ENCODE results near the gene ZNF205. TPM values are rescaled to one million over a fixed set of nuclear protein-coding genes. Genes with fewer than 3 reads are reported as not detected.

The ZNF205 gene
- total RNA-seq, 2 experiments from 2014 or later = not detected

- CTCF ChIA-PET = interaction anchor here (1.5 to 2.3 kb wide), 2 partner anchors 10 to 13 kb away, joined by 3 to 7 read pairs; partner anchors contain the start of gene ZNF213
- Mint-ChIP-seq H3K4me3 (no peak overlapping the region), H3K27ac (no peak overlapping the region), H3K27me3 (ENCODE audit: low read depth) (no peaks in the 10 kb centered on the region), H3K4me1 (ENCODE audit: low read depth) (peaks cover 5% of the 10 kb centered on the region), H3K9me3 (ENCODE audit: insufficient read depth) (no peaks in the 10 kb centered on the region), H3K36me3 (ENCODE audit: low read depth) (peaks cover 10% of the 10 kb centered on the region)
- no peak for DNase-seq
- ATAC-seq = no peak
- POLR2A ChIA-PET = no interaction called here
Measured at GRCh38 chr16:3144321-3144983, 32.1 kb downstream of the ZNF205 start.

DNA sequence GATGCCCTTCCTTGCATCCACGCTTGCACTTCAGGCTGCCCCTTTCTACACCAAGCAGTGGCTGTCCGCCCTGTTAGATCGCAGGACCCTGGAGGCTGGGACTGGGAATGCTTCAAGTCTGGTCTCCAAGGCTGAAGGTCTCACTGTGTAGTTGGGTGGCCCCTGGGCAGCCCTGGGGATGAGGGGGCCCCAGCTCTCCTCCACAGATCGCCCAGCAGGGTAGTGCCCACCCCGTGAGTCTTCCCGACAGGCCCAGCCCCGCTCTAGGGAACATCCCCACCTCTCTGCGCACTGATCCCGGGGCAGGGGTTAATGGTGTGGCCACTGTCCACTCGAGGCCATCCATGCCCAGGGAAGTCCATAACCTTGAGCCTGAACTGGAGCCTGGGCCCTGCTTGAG is 32.8 kb downstream of the ZNF205 start:
- no peaks in the 10 kb centered on the region for H3K27me3 Mint-ChIP-seq (ENCODE audit: low read depth)
- ATAC-seq = no peak
- CTCF ChIA-PET = interaction anchor here (1.1 to 2.3 kb wide), 3 partner anchors 11 to 15 kb away, joined by 3 to 7 read pairs (median 3); partner anchors contain the start of gene ZNF213
- H3K9me3 Mint-ChIP-seq (ENCODE audit: insufficient read depth) = no peaks in the 10 kb centered on the region
- no peak for DNase-seq
- H3K4me1 Mint-ChIP-seq (ENCODE audit: low read depth) = peaks cover 12% of the 10 kb centered on the region
- POLR2A ChIA-PET = no interaction called here
- no peak overlapping the region for H3K27ac Mint-ChIP-seq
- H3K36me3 Mint-ChIP-seq (ENCODE audit: low read depth) = peaks cover 10% of the 10 kb centered on the region
- H3K4me3 Mint-ChIP-seq = no peak overlapping the region

GRCh38 chr16:3145660-3146059 is 33.3 kb downstream of the ZNF205 start:
- POLR2A ChIA-PET = no interaction called here
- no peaks in the 10 kb centered on the region for H3K9me3 Mint-ChIP-seq (ENCODE audit: insufficient read depth)

GRCh38 chr16:3147046-3147756 is 34.8 kb downstream of the ZNF205 start:
- ChIA-PET POLR2A (interaction anchor here (0.9 to 1.3 kb wide), 3 partner anchors 13 to 72 kb away, joined by 3 to 7 read pairs (median 3); partner anchors contain the start of gene ZNF213), CTCF (interaction anchor here (1.1 to 6.1 kb wide), 6 partner anchors 11 to 119 kb away, joined by 3 to 86 read pairs (median 4); partner anchors contain the start of gene ZNF213)
- H3K27ac Mint-ChIP-seq = no peak overlapping the region
- H3K36me3 Mint-ChIP-seq (ENCODE audit: low read depth) = peaks cover 3% of the 10 kb centered on the region
- DNase-seq (no peak), ATAC-seq (no peak)
- no peaks in the 10 kb centered on the region for H3K9me3 Mint-ChIP-seq (ENCODE audit: insufficient read depth)
- H3K4me1 Mint-ChIP-seq (ENCODE audit: low read depth) = peaks cover 22% of the 10 kb centered on the region
- H3K27me3 Mint-ChIP-seq (ENCODE audit: low read depth) = peaks cover under 1% of the 10 kb centered on the region
- no peak overlapping the region for H3K4me3 Mint-ChIP-seq

More at GRCh38 chr16:3145660-3146059, 33.3 kb downstream of the ZNF205 start:
- no peak overlapping the region for H3K27ac Mint-ChIP-seq
- no peak for ATAC-seq
- H3K4me3 Mint-ChIP-seq = no peak overlapping the region
- H3K36me3 Mint-ChIP-seq (ENCODE audit: low read depth) = peaks cover 10% of the 10 kb centered on the region
- CTCF ChIA-PET = interaction anchor here (1.1 kb wide), 1 partner anchor 16 kb away, joined by 3 read pairs; no protein-coding TSS in a partner anchor
- DNase-seq = no peak
- H3K4me1 Mint-ChIP-seq (ENCODE audit: low read depth) = peaks cover 14% of the 10 kb centered on the region
- no peaks in the 10 kb centered on the region for H3K27me3 Mint-ChIP-seq (ENCODE audit: low read depth)

DNA sequence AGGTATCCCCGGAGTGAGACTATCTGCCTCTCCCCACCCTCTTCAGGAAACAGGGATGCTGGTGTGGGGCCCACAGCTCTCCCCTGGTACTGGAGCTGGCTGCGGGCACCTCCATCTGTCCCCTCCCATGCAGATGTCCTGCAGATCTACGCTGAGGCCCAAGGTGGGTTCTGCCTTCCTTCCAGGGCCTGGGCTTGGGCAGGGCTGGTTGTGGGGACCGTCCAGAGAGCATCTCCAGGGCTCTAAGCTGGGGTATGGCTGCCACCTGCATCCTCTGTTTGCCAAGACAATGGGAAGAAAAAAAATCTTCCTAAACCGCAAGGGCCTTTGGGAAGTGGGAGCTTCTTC is 35.3 kb downstream of the ZNF205 start:
- DNase-seq (no peak), ATAC-seq (no peak)
- H3K36me3 Mint-ChIP-seq (ENCODE audit: low read depth) = peaks cover 4% of the 10 kb centered on the region
- H3K27ac Mint-ChIP-seq = no peak overlapping the region
- H3K9me3 Mint-ChIP-seq (ENCODE audit: insufficient read depth) = peaks cover 2% of the 10 kb centered on the region
- ChIA-PET CTCF (interaction anchor here (1.1 to 6.1 kb wide), 7 partner anchors 11 to 120 kb away, joined by 3 to 86 read pairs (median 4); partner anchors contain the start of gene ZNF213), POLR2A (interaction anchor here (0.7 to 1.3 kb wide), 4 partner anchors 13 to 72 kb away, joined by 3 to 7 read pairs (median 3); partner anchors contain the start of gene ZNF213)
- no peak overlapping the region for H3K4me3 Mint-ChIP-seq
- H3K4me1 Mint-ChIP-seq (ENCODE audit: low read depth) = peaks cover 28% of the 10 kb centered on the region
- H3K27me3 Mint-ChIP-seq (ENCODE audit: low read depth) = peaks cover 6% of the 10 kb centered on the region

- Mint-ChIP-seq H3K9me3 (ENCODE audit: insufficient read depth) (peaks cover 4% of the 10 kb centered on the region), H3K27ac (no peak overlapping the region), H3K4me1 (ENCODE audit: low read depth) (peaks cover 30% of the 10 kb centered on the region), H3K27me3 (ENCODE audit: low read depth) (peaks cover 8% of the 10 kb centered on the region), H3K4me3 (peak overlapping the region; percentile 85), H3K36me3 (ENCODE audit: low read depth) (peaks cover 4% of the 10 kb centered on the region)
- ChIA-PET CTCF (interaction anchor here (0.8 to 6.1 kb wide), 11 partner anchors 9 to 146 kb away, joined by 3 to 86 read pairs (median 4); partner anchors contain the start of gene ZNF213), POLR2A (interaction anchor here (0.7 to 1.4 kb wide), 7 partner anchors 12 to 101 kb away, joined by 3 to 7 read pairs (median 3); partner anchors contain the start of gene ZNF213)
- no peak for DNase-seq
- no peak for ATAC-seq
Measured at GRCh38 chr16:3148256-3149192, 36.1 kb downstream of the ZNF205 start.

- H3K4me3 Mint-ChIP-seq = peak overlapping the region; percentile 85
- peaks cover 4% of the 10 kb centered on the region for H3K36me3 Mint-ChIP-seq (ENCODE audit: low read depth)
- H3K27ac Mint-ChIP-seq = peak overlapping the region; percentile 87
- H3K4me1 Mint-ChIP-seq (ENCODE audit: low read depth) = peaks cover 30% of the 10 kb centered on the region
- ChIA-PET POLR2A (interaction anchor here (1.1 to 2.1 kb wide), 7 partner anchors 9 to 134 kb away, joined by 3 to 9 read pairs (median 4); partner anchors contain the start of gene ZNF213), CTCF (interaction anchor here (0.6 to 6.1 kb wide), 11 partner anchors 9 to 295 kb away, joined by 3 to 86 read pairs (median 4); partner anchors contain the start of genes NAA60 and ZNF213)
- DNase-seq (no peak), ATAC-seq (no peak)
- H3K27me3 Mint-ChIP-seq (ENCODE audit: low read depth) = peaks cover 9% of the 10 kb centered on the region
- H3K9me3 Mint-ChIP-seq (ENCODE audit: insufficient read depth) = peaks cover 4% of the 10 kb centered on the region
Measured at GRCh38 chr16:3149193-3149530, 36.8 kb downstream of the ZNF205 start.

- peaks cover 4% of the 10 kb centered on the region for H3K9me3 Mint-ChIP-seq (ENCODE audit: insufficient read depth)
- H3K36me3 Mint-ChIP-seq (ENCODE audit: low read depth) = peaks cover 4% of the 10 kb centered on the region
- ATAC-seq (peak; percentile 12), DNase-seq (peak; percentile 72)
- ChIA-PET CTCF (interaction anchor here (0.6 to 6.1 kb wide), 23 partner anchors 9 to 294 kb away, joined by 3 to 86 read pairs (median 4); partner anchors contain the start of genes NAA60, ZNF213 and ZNF263), POLR2A (interaction anchor here (0.6 to 2.1 kb wide), 12 partner anchors 9 to 397 kb away, joined by 3 to 16 read pairs (median 4); partner anchors contain the start of gene ZNF213)
- peaks cover 30% of the 10 kb centered on the region for H3K4me1 Mint-ChIP-seq (ENCODE audit: low read depth)
- H3K27me3 Mint-ChIP-seq (ENCODE audit: low read depth) = peaks cover 11% of the 10 kb centered on the region
- H3K27ac Mint-ChIP-seq = peak overlapping the region; percentile 87
- peak overlapping the region; percentile 85 for H3K4me3 Mint-ChIP-seq
Measured at GRCh38 chr16:3149630-3150345, 37.4 kb downstream of the ZNF205 start.

- ChIA-PET CTCF (interaction anchor here (0.5 to 6.1 kb wide), 21 partner anchors 10 to 1730 kb away, joined by 3 to 86 read pairs (median 5); partner anchors contain the start of genes UQCC4, ZNF213 and ZNF263), POLR2A (interaction anchor here (0.6 to 2.1 kb wide), 11 partner anchors 8 to 398 kb away, joined by 3 to 16 read pairs (median 4); partner anchors contain the start of gene ZNF213)
- Mint-ChIP-seq H3K4me3 (peak overlapping the region; percentile 85), H3K4me1 (ENCODE audit: low read depth) (peaks cover 38% of the 10 kb centered on the region), H3K36me3 (ENCODE audit: low read depth) (peaks cover 4% of the 10 kb centered on the region), H3K27me3 (ENCODE audit: low read depth) (peaks cover 17% of the 10 kb centered on the region), H3K9me3 (ENCODE audit: insufficient read depth) (peaks cover 4% of the 10 kb centered on the region), H3K27ac (peak overlapping the region; percentile 87)
- DNase-seq (peak; percentile 98), ATAC-seq (peak; percentile 84)
Measured at GRCh38 chr16:3150346-3151218, 38.2 kb downstream of the ZNF205 start.

DNA sequence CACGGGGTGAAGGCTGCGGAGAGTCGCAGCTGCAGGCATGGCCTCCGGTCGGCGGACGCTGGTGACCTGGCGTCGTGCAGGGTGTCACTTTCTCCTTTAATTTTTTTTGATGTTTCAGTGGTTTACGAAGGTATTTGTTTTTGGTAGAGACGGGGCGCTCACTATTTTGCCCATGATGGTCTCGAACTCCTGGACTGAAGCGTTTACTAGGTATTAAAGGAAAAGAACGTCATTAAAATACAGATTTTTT is 39.6 kb downstream of the ZNF205 start:
- Mint-ChIP-seq H3K4me1 (ENCODE audit: low read depth) (peaks cover 39% of the 10 kb centered on the region), H3K9me3 (ENCODE audit: insufficient read depth) (peaks cover 4% of the 10 kb centered on the region), H3K36me3 (ENCODE audit: low read depth) (peaks cover 4% of the 10 kb centered on the region), H3K4me3 (peak overlapping the region; percentile 79), H3K27me3 (ENCODE audit: low read depth) (peaks cover 17% of the 10 kb centered on the region), H3K27ac (peak overlapping the region; percentile 90)
- DNase-seq = peak; percentile 60
- ATAC-seq = no peak
- ChIA-PET POLR2A (no interaction called here), CTCF (interaction anchor here (1.1 to 6.1 kb wide), 3 partner anchors 11 to 94 kb away, joined by 3 to 86 read pairs (median 4); no protein-coding TSS in a partner anchor)

All from activated CD8-positive, alpha-beta T cell treated with anti-CD3 and anti-CD28 coated beads, Interleukin-2, amount 10 ng/mL, durations not matched to agents 7 days and 5 days (primary cell).